SU-DHL-6 (cell line): ENCODE measurements around the gene SMARCAL1.

Source experiments
- H2AFZ ChIP-seq: fragments of 200-600 bp; sonication (generic); 2 replicates; pipeline ENCODE4 v1.6.1; 2014; ENCODE audit warnings: low read depth, mild to moderate bottlenecking, moderate library complexity, mixed read lengths, antibody characterized with exemption, low read length; ENCODE audit not compliant: severe bottlenecking
- H3F3A ChIP-seq: fragments of 200-600 bp; shearing (Covaris generic); 2 replicates; pipeline ENCODE4 v1.6.0; 2016; ENCODE audit warnings: antibody characterized with exemption, mild to moderate bottlenecking; ENCODE audit not compliant: insufficient read depth
- H3K27ac ChIP-seq: fragments of 200-600 bp; sonication (generic); 2 replicates; pipeline ENCODE4 v1.5.1; 2016; ENCODE audit warnings: low read depth, mild to moderate bottlenecking, low read length, moderate library complexity, mixed read lengths
- H3K27me3 ChIP-seq: fragments of 200-600 bp; sonication (generic), shearing (Covaris generic); 2 replicates; pipeline ENCODE4 v1.6.0; 2014; ENCODE audit warnings: mild to moderate bottlenecking, low read length
- H3K36me3 ChIP-seq: fragments of 200-600 bp; sonication (generic); 2 replicates; pipeline ENCODE4 v1.6.1; 2014; ENCODE audit warnings: mild to moderate bottlenecking, low read length, mixed read lengths
- H3K4me2 ChIP-seq: fragments of 300-600, 200-600 bp; shearing (Covaris generic), sonication (generic); 2 replicates; pipeline ENCODE4 v1.6.0; 2014; ENCODE audit warnings: low read length, low read depth, mild to moderate bottlenecking; ENCODE audit not compliant: poor library complexity, severe bottlenecking
- H3K4me3 ChIP-seq: fragments of 200-600 bp; sonication (generic); 2 replicates; pipeline ENCODE4 v1.5.1; 2014; ENCODE audit warnings: antibody characterized with exemption, low read length, mild to moderate bottlenecking, mixed read lengths; ENCODE audit not compliant: insufficient read depth, poor library complexity, severe bottlenecking
- H3K79me2 ChIP-seq: fragments of 200-600 bp; sonication (generic); 2 replicates; pipeline ENCODE4 v1.6.1; 2014; ENCODE audit warnings: mild to moderate bottlenecking, low read length, moderate library complexity; ENCODE audit not compliant: insufficient read depth
- H3K9ac ChIP-seq: fragments of 200-600 bp; sonication (generic); 2 replicates; pipeline ENCODE4 v1.7.0; 2014; ENCODE audit warnings: mild to moderate bottlenecking, low read length
- H3K9me2 ChIP-seq: fragments of 200-600 bp; sonication (generic); replicated peaks from 2 replicates; pipeline ENCODE4 v1.6.1; 2014; ENCODE audit warnings: low read length; ENCODE audit not compliant: insufficient read depth
- H3K9me3 ChIP-seq: fragments of 200-600 bp; sonication (generic); 2 replicates; pipeline ENCODE4 v1.6.1; 2014; ENCODE audit warnings: low read length, mixed read lengths; ENCODE audit not compliant: insufficient read depth
- H4K20me1 ChIP-seq: fragments of 200-600 bp; sonication (generic); 2 replicates; pipeline ENCODE4 v1.6.1; 2014; ENCODE audit warnings: low read depth, mild to moderate bottlenecking, antibody characterized with exemption, low read length, moderate library complexity, mixed read lengths
- CTCF ChIP-seq: fragments of 200-600 bp; sonication (generic); IDR thresholded peaks from one replicate; pipeline ENCODE4 v1.5.1; 2017; ENCODE audit warnings: antibody characterized with exemption, mild to moderate bottlenecking, low read length, moderate library complexity; ENCODE audit not compliant: insufficient read depth, poor library complexity, severe bottlenecking
- EZH2phosphoT487 ChIP-seq: fragments of 200-600 bp; sonication (generic), shearing (Covaris generic); conservative IDR thresholded peaks from 2 replicates; pipeline ENCODE4 v1.6.1; 2018; ENCODE audit warnings: mild to moderate bottlenecking, antibody characterized with exemption, low read length, moderate library complexity, mixed read lengths

The SMARCAL1 gene

GRCh38 chr2:216467845-216468244 is 55.6 kb downstream of the SMARCAL1 start:
- no peak overlapping the region for H3K27ac ChIP-seq
- no peak overlapping the region for H2AFZ ChIP-seq
- H3K9me3 ChIP-seq, result no peaks in the 10 kb centered on the region
- H3K36me3 ChIP-seq, result peaks cover 4% of the 10 kb centered on the region; the same call in 1 of the 2 replicates
- H3K9me2 ChIP-seq, result no peaks in the 10 kb centered on the region
- H3F3A ChIP-seq, result no peaks in the 10 kb centered on the region
- H3K79me2 ChIP-seq, result no peaks in the 10 kb centered on the region
- no peaks in the 10 kb centered on the region for H3K27me3 ChIP-seq
- no peak for TF ChIP-seq EZH2phosphoT487
- no peak for TF ChIP-seq CTCF
- H4K20me1 ChIP-seq, result no peaks in the 10 kb centered on the region
- no peak overlapping the region for H3K4me2 ChIP-seq
- H3K9ac ChIP-seq, result no peak overlapping the region
- H3K4me3 ChIP-seq, result no peak overlapping the region

GRCh38 chr2:216469661-216470060 is 57.4 kb downstream of the SMARCAL1 start:
- Histone ChIP-seq H3K27me3 (no peaks in the 10 kb centered on the region), H3K36me3 (peaks cover 4% of the 10 kb centered on the region; the same call in 1 of the 2 replicates), H3K9ac (no peak overlapping the region), H3F3A (no peaks in the 10 kb centered on the region), H2AFZ (no peak overlapping the region), H3K4me2 (no peak overlapping the region), H4K20me1 (no peaks in the 10 kb centered on the region), H3K79me2 (no peaks in the 10 kb centered on the region), H3K4me3 (no peak overlapping the region), H3K9me3 (no peaks in the 10 kb centered on the region), H3K27ac (no peak overlapping the region), H3K9me2 (no peaks in the 10 kb centered on the region)
- TF ChIP-seq EZH2phosphoT487 (no peak), CTCF (no peak)

- H3K4me3 ChIP-seq, result no peak overlapping the region
- no peaks in the 10 kb centered on the region for H3K27me3 ChIP-seq
- H3K27ac ChIP-seq, result no peak overlapping the region
- H3F3A ChIP-seq, result no peaks in the 10 kb centered on the region
- no peak overlapping the region for H2AFZ ChIP-seq
- H3K9me2 ChIP-seq, result no peaks in the 10 kb centered on the region
- H3K79me2 ChIP-seq, result no peaks in the 10 kb centered on the region
- TF ChIP-seq EZH2phosphoT487 (no peak), CTCF (no peak)
- H3K9me3 ChIP-seq, result no peaks in the 10 kb centered on the region
- no peak overlapping the region for H3K9ac ChIP-seq
- no peak overlapping the region for H3K4me2 ChIP-seq
- H3K36me3 ChIP-seq, result peaks cover 4% of the 10 kb centered on the region; the same call in 1 of the 2 replicates
- H4K20me1 ChIP-seq, result no peaks in the 10 kb centered on the region
These were observed 60.9 kb downstream of the SMARCAL1 start for GRCh38 chr2:216473187-216473586.
